Measurements from ENCODE around the gene PNPLA3. TPM values are rescaled to one million over a fixed set of nuclear protein-coding genes. Genes with fewer than 3 reads are reported as not detected.

Gene PNPLA3
- total and polyA plus RNA-seq, 7 experiments from 2014 or later = 0.19 to 0.29 TPM; not detected in 5

DNA sequence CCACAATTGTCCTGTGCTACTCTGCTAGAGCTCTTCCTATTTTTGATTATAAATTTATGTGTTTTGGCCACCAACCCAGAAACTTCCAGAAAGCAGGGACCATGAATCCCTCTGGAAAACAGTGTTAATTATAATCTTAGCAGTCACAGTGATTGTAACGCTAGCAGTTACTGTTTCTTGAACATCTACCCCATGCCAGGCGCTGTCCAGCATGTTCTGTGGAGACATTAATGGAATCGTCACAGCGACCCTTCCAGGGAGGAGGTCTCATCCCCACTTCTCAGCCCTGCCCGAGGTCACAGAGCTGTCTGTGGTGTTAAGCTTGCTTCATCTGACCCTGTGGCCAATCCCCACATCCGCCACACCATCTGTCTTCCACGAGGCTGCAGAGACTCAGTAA, 17.9 kb upstream of the PNPLA3 start:
- H3K4me3 Mint-ChIP-seq = no peak overlapping the region
- no peaks in the 10 kb centered on the region for H3K9me3 ChIP-seq (ENCODE audit: control insufficient read depth in 2 of 3, low read length in 3 of 3)
- H3K9me3 Mint-ChIP-seq = no peaks in the 10 kb centered on the region
- H3K27me3 Mint-ChIP-seq = peaks cover 0 to 24% (median 2%) of the 10 kb centered on the region in 5 donors
- H3K36me3 ChIP-seq (ENCODE audit: control insufficient read depth in 2 of 3, insufficient read depth in 3 of 3, low read length in 3 of 3) = no peaks in the 10 kb centered on the region
- no peak overlapping the region for H3K27ac ChIP-seq (ENCODE audit: low read depth, low read length)
- no peak for DNase-seq
- H3K27ac Mint-ChIP-seq = no peak overlapping the region
- H3K27me3 ChIP-seq (ENCODE audit: control insufficient read depth in 2 of 2, insufficient read depth in 2 of 2, low read length in 2 of 2) = no peaks in the 10 kb centered on the region
- no peak overlapping the region for H3K4me3 ChIP-seq (ENCODE audit: low read length)
- intact Hi-C loops (cut with micrococcal nuclease) = no loop called here
- no peaks in the 10 kb centered on the region for H3K4me1 ChIP-seq (ENCODE audit: control insufficient read depth in 2 of 2, insufficient read depth in 2 of 2, low read length in 2 of 2)
- ChIA-PET POLR2A (no interaction called here), CTCF (no interaction called here)
- no peak for ATAC-seq
- peaks cover 0 to 4% (median 0%) of the 10 kb centered on the region in 7 donors for H3K4me1 Mint-ChIP-seq
- H3K36me3 Mint-ChIP-seq = no peaks in the 10 kb centered on the region

DNA sequence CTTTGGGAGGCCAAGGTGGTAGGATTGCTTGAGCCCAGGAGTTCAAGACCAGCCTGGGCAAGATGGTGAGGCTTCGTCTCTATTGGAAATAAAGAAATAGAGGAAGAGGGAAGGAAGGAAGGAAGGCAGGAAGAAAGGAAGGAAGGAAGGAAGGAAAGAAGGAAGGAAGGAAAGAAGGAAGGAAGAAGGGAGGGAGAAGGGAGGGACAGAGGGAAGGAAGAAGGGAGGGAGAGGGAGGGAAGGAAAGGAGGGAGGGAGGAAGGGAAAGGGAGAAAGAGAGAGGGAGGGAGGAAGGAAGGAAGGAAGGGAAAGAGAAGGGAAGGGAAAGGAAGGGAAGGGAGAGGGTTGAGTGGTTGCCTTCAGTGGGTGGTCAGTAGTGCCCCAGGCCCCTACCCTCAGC, 13.9 kb upstream of the PNPLA3 start:
- Mint-ChIP-seq H3K4me1 (no peaks in the 10 kb centered on the region), H3K9me3 (peaks cover 0 to 1% (median 0%) of the 10 kb centered on the region in 11 donors), H3K36me3 (no peaks in the 10 kb centered on the region), H3K27me3 (peaks cover 6 to 28% (median 13%) of the 10 kb centered on the region in 5 donors), H3K27ac (no peak overlapping the region), H3K4me3 (peak overlapping the region in 1 of 10 donors; percentile 44)
- H3K4me1 ChIP-seq (ENCODE audit: control insufficient read depth in 2 of 2, insufficient read depth in 2 of 2, low read length in 2 of 2) = no peaks in the 10 kb centered on the region
- intact Hi-C loops (cut with micrococcal nuclease) = no loop called here
- no peak for ATAC-seq
- H3K27me3 ChIP-seq (ENCODE audit: control insufficient read depth in 2 of 2, insufficient read depth in 2 of 2, low read length in 2 of 2) = no peaks in the 10 kb centered on the region
- DNase-seq = no peak
- H3K9me3 ChIP-seq (ENCODE audit: control insufficient read depth in 2 of 3, low read length in 3 of 3) = no peaks in the 10 kb centered on the region
- H3K27ac ChIP-seq (ENCODE audit: low read depth, low read length) = no peak overlapping the region
- ChIA-PET CTCF (no interaction called here), POLR2A (no interaction called here)
- H3K4me3 ChIP-seq (ENCODE audit: low read length) = no peak overlapping the region
- no peaks in the 10 kb centered on the region for H3K36me3 ChIP-seq (ENCODE audit: control insufficient read depth in 2 of 3, insufficient read depth in 3 of 3, low read length in 3 of 3)

DNA sequence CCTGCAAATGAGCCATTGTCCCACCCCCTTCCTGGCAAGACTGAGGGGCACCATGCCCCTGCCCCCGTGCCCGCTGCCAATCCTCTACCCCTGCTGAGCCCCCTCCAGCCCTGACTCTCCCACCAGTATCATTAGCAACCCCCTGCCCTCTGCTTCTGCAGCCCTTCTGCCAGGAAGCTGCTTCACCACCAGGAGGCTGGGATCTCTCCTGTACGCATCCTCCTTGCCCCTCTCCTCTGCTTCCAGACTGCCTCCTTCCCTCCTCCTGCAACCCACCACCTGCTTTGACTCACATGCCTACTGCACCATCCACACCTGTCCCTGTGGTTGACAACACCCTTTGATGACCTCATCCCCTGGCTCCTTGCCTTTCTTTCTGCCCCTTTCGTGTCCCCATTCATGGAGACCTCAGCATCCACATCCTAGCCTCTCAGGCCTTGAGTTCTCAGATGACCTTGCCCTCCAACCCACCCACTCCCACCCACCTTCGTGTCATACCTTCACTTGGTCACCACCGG, 13.4 kb upstream of the PNPLA3 start:
- peaks cover 6 to 28% (median 13%) of the 10 kb centered on the region in 5 donors for H3K27me3 Mint-ChIP-seq
- DNase-seq (no peak), ATAC-seq (no peak)
- Histone ChIP-seq H3K36me3 (ENCODE audit: control insufficient read depth in 2 of 3, insufficient read depth in 3 of 3, low read length in 3 of 3) (no peaks in the 10 kb centered on the region), H3K9me3 (ENCODE audit: control insufficient read depth in 2 of 3, low read length in 3 of 3) (no peaks in the 10 kb centered on the region), H3K27me3 (ENCODE audit: control insufficient read depth in 2 of 2, insufficient read depth in 2 of 2, low read length in 2 of 2) (no peaks in the 10 kb centered on the region), H3K27ac (ENCODE audit: low read depth, low read length) (no peak overlapping the region), H3K4me1 (ENCODE audit: control insufficient read depth in 2 of 2, insufficient read depth in 2 of 2, low read length in 2 of 2) (no peaks in the 10 kb centered on the region), H3K4me3 (ENCODE audit: low read length) (no peak overlapping the region)
- CTCF ChIA-PET = interaction anchor here (0.6 to 0.7 kb wide), 2 partner anchors 32 to 109 kb away, joined by 3 read pairs; no protein-coding TSS in a partner anchor
- no peak overlapping the region for H3K4me3 Mint-ChIP-seq
- H3K27ac Mint-ChIP-seq = no peak overlapping the region
- intact Hi-C loops (cut with micrococcal nuclease) = no loop called here
- POLR2A ChIA-PET = interaction anchor here (0.8 kb wide), 1 partner anchor 9 kb away, joined by 3 read pairs; no protein-coding TSS in a partner anchor
- H3K9me3 Mint-ChIP-seq = peaks cover 0 to 1% (median 0%) of the 10 kb centered on the region in 11 donors
- H3K4me1 Mint-ChIP-seq = no peaks in the 10 kb centered on the region
- no peaks in the 10 kb centered on the region for H3K36me3 Mint-ChIP-seq

DNA sequence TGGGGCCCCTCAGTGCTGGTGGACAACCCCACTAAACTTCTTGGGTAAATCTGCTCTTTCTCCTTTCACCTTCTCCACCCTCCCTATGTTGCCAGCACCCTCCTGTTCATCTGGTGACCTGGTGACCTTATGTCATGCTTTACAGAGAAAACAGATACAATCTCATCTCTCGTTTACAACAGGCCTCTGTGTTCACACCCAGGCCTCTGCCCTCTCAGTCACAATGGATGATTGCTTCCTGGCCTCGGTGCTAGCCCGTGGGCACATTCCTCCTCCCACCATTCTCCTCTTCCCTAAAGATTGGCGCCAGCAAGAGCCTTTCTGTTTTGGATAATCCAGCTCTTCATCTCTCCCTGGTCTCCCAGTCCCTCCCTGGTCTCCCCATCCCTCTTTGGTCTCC, 12.3 kb upstream of the PNPLA3 start:
- POLR2A ChIA-PET = no interaction called here
- no peaks in the 10 kb centered on the region for H3K4me1 ChIP-seq (ENCODE audit: control insufficient read depth in 2 of 2, insufficient read depth in 2 of 2, low read length in 2 of 2)

DNA sequence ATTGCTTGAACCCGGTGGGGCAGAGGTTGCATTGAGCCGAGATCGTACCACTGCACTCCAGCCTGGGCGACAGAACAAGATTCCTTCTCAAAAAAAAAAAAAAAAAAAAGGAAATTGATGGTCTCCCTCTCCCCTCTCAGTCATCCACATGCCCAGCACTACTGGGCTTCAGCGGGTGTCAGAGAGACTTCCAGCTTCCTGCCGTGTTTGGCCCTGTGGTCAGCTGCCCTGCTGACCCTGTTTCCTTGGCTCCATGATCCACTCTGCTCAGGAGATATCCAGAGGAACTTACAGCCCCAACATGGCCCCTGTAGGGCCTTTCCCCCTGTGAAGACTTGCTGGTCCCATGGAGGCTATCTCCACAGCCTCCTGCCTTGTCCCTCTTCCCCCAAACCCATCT, 6.1 kb upstream of the PNPLA3 start:
- Histone ChIP-seq H3K36me3 (ENCODE audit: control insufficient read depth in 2 of 3, insufficient read depth in 3 of 3, low read length in 3 of 3) (no peaks in the 10 kb centered on the region), H3K4me1 (ENCODE audit: control insufficient read depth in 2 of 2, insufficient read depth in 2 of 2, low read length in 2 of 2) (no peaks in the 10 kb centered on the region), H3K9me3 (ENCODE audit: control insufficient read depth in 2 of 3, low read length in 3 of 3) (no peaks in the 10 kb centered on the region), H3K4me3 (ENCODE audit: low read length) (no peak overlapping the region), H3K27ac (ENCODE audit: low read depth, low read length) (no peak overlapping the region), H3K27me3 (ENCODE audit: control insufficient read depth in 2 of 2, insufficient read depth in 2 of 2, low read length in 2 of 2) (no peaks in the 10 kb centered on the region)
- Mint-ChIP-seq H3K4me1 (no peaks in the 10 kb centered on the region), H3K36me3 (no peaks in the 10 kb centered on the region), H3K9me3 (peaks cover 0 to 3% (median 0%) of the 10 kb centered on the region in 11 donors), H3K27ac (no peak overlapping the region), H3K4me3 (no peak overlapping the region), H3K27me3 (peaks cover 11 to 24% (median 16%) of the 10 kb centered on the region in 5 donors)
- intact Hi-C loops (cut with micrococcal nuclease) = no loop called here
- DNase-seq (no peak), ATAC-seq (no peak)
- ChIA-PET CTCF (no interaction called here), POLR2A (no interaction called here)

More for the DNA sequence above, 12.3 kb upstream of the PNPLA3 start:
- Histone ChIP-seq H3K27ac (ENCODE audit: low read depth, low read length) (no peak overlapping the region), H3K36me3 (ENCODE audit: control insufficient read depth in 2 of 3, insufficient read depth in 3 of 3, low read length in 3 of 3) (no peaks in the 10 kb centered on the region), H3K27me3 (ENCODE audit: control insufficient read depth in 2 of 2, insufficient read depth in 2 of 2, low read length in 2 of 2) (no peaks in the 10 kb centered on the region), H3K4me3 (ENCODE audit: low read length) (no peak overlapping the region), H3K9me3 (ENCODE audit: control insufficient read depth in 2 of 3, low read length in 3 of 3) (no peaks in the 10 kb centered on the region)
- DNase-seq = no peak
- CTCF ChIA-PET = no interaction called here
- H3K9me3 Mint-ChIP-seq = peaks cover 0 to 1% (median 0%) of the 10 kb centered on the region in 11 donors
- no peak overlapping the region for H3K4me3 Mint-ChIP-seq
- no peaks in the 10 kb centered on the region for H3K36me3 Mint-ChIP-seq
- H3K4me1 Mint-ChIP-seq = no peaks in the 10 kb centered on the region
- no peak overlapping the region for H3K27ac Mint-ChIP-seq
- H3K27me3 Mint-ChIP-seq = peaks cover 6 to 23% (median 13%) of the 10 kb centered on the region in 5 donors
- no peak for ATAC-seq
- intact Hi-C loops (cut with micrococcal nuclease) = no loop called here

DNA sequence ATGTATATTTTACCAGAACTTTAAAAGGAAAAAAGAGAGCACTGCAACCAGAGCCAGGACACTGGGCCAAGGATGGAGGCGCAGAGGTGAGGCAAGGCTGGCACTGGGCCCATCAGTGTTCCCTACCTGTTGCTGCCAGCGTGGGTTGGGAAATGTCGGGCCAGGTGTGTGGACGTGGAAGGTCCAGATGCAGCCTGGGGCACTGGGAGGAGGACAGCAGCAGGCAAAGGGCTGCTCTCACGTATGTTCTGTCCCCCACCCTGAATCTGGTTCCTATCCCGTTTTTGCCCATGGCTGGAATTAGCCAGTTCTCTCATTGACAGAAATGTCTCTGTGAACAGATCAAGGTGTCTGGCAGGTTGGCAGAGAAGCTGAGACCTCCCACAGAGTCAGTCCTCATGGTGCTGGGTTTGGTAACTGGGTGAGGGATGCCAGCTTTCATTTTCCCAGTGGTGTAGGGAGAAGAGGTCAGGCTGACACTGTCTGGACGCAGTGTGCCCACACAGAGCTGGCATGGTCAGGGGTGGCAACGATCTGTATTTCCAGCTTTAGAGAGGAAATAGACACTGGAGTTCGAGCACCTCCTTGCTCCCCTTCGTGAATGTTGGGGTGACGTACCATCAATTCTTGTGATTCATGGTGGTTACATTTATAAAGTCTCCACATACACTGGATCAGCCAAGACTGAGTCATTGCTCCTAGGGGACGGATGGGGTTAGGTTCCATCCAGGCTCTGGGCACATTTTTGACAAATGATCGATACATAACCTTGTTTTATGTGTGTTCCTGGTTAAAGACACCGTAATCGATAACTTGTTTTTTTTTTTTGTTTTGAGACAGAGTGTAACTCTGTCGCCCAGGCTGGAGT, 4.3 kb upstream of the PNPLA3 start:
- Mint-ChIP-seq H3K4me3 (no peak overlapping the region), H3K27me3 (peaks cover 11 to 23% (median 21%) of the 10 kb centered on the region in 5 donors), H3K4me1 (peaks cover 4 to 6% (median 5%) of the 10 kb centered on the region in 7 donors), H3K36me3 (no peaks in the 10 kb centered on the region), H3K9me3 (peaks cover 0 to 1% (median 0%) of the 10 kb centered on the region in 11 donors), H3K27ac (no peak overlapping the region)
- Histone ChIP-seq H3K27ac (ENCODE audit: low read depth, low read length) (no peak overlapping the region), H3K4me3 (ENCODE audit: low read length) (no peak overlapping the region), H3K27me3 (ENCODE audit: control insufficient read depth in 2 of 2, insufficient read depth in 2 of 2, low read length in 2 of 2) (no peaks in the 10 kb centered on the region), H3K9me3 (ENCODE audit: control insufficient read depth in 2 of 3, low read length in 3 of 3) (no peaks in the 10 kb centered on the region), H3K36me3 (ENCODE audit: control insufficient read depth in 2 of 3, insufficient read depth in 3 of 3, low read length in 3 of 3) (no peaks in the 10 kb centered on the region), H3K4me1 (ENCODE audit: control insufficient read depth in 2 of 2, insufficient read depth in 2 of 2, low read length in 2 of 2) (peaks cover 0 to 3% of the 10 kb centered on the region in 2 donors)
- ATAC-seq (no peak), DNase-seq (no peak)
- ChIA-PET CTCF (no interaction called here), POLR2A (interaction anchor here (0.7 kb wide), 1 partner anchor 9 kb away, joined by 3 read pairs; no protein-coding TSS in a partner anchor)
- intact Hi-C loops (cut with micrococcal nuclease) = no loop called here
